Stimulated activated CD4-positive, alpha-beta T cell treated with anti-CD3 and anti-CD28 coated beads, Interleukin-4, amount 100 ng/mL, for 4 hours (primary cell): ENCODE measurements around the gene CD33.
"Not testable (repeated sequence)": the region's sequence is repeated elsewhere in the genome, so short reads cannot be mapped to it uniquely, and the experiment has no call there.

Experiments used
- DNase-seq, 2 experiments: peaks; one replicate each; pipeline ENCODE4 v3.0.0-alpha.2; 2020

Gene CD33

GRCh38 chr19:51210874-51211361 lies 14.0 kb upstream of the CD33 start:
- DNase-seq: not testable (repeated sequence)

GRCh38 chr19:51211833-51212232 lies 13.0 kb upstream of the CD33 start:
- DNase-seq: no peak

DNA sequence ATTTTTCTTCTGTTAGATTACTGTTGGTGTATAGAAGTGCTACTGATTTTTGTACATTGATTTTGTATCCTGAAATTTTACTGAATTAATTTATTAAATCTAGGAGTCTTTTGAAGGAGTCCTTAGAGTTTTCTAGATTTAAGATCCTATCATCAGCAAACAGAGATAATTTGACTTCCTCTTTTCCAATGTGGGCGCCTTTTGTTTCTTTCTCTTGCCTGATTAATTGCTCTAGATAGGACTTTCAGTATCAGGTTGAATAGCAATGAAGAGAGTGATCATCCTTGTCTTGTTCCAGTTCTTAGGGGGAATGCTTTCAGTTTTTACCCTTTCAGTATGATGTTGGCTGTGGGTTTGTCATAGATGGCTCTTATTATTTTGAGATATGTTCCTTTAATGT lies 5.6 kb upstream of the CD33 start:
- no peak for DNase-seq

GRCh38 chr19:51219971-51220370 lies 4.9 kb upstream of the CD33 start:
- DNase-seq: no peak

- no peak for DNase-seq
Observed at GRCh38 chr19:51220996-51221395, 3.9 kb upstream of the CD33 start.

DNA sequence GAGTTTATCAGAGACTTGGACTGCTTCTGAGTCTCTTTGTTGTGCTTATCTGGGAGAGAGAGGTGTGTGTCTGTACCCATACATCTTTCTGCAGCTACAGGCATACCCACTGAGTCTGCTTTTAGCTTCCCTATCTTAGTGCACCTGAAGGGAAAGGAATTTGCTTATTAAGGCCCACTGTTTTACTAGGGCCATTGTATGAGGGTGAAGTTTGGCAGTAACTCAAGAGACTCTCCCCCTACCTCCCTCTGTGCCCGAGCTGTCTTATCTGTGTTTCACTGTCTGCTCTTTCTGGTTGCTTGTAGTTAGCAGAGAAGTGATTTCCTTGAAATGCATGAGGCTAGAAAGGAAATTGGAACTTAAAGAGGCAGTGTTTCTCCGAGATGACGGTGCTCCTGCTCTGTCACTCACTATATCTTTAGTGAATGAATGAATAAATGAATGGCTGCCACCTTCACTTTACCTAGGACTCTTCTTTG lies 678 bp upstream of the CD33 start:
- no peak for DNase-seq

GRCh38 chr19:51226067-51226466 lies 1.2 kb downstream of the CD33 start:
- DNase-seq: no peak

DNA sequence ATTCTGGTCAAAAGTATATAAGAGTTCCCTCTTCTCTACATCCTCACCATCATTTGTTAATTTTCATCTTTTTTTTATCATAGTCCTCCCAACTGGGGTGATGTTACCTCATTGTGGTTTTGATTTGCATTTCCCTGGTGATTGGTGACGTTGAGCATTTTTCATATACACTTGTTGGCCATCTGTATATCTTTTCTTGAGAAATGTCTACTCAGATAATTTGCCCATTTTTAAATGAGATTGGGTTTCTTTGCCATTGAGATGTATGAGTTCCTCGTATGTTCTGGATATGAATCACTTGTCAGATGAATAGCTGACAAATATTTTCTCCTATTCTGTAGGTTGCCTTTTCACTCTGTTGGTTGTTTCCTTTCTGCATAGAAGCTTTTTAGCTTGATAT lies 2.4 kb downstream of the CD33 start:
- no peak for DNase-seq

DNA sequence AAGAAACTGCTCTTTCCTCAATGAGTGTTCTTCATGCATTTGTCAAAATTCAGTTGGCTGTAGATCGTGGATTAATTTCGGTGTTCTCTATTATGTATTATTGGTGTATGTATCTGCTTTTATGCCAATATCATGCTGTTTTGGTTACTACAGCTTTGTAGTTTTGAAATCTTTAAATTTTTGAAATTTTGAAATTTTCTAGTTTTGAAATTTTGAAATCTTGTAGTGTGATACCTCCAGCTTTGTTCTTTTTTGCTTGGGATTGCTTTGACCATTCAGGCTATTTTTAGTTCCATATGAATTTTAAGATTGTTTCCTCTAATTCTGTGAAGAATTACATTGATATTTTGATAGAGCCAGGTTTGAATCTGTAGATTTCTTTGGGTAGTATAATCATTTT lies 3.1 kb downstream of the CD33 start:
- no peak for DNase-seq

- DNase-seq: no peak
Observed at GRCh38 chr19:51240866-51241265, 16.0 kb downstream of the CD33 start.

DNA sequence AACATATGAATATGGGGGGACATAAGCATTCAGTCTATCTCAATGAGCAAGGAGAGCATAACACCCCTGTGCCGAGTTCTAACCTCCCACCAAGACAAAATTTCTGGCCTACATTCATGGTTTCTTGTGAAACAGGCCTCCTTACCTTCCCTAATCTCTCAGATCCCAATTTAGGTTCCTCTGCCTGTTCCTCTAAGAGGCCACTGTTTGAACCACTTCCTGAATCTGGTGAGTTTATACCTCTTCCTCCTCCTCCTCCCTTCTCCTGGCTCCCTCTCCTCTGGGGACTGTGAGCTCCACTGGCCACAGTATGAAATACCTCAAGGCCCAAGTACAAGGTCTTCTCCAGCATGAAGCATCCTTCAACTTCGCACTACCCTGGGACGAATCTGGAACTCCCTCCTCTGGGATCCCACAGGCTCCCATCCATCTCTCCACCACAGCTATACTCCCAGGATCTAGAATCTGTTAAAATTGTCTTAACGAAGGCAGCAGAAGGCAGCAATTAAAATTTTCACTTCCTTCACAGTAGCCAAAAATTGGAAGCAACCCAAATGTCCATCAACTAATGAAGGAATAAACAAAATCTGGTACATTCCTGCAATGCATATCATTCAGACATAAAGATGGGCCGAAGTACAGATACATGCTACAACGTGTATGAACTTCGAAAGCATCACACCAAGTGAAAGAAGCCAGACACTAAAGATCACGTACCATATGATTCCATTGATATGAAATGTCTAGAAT lies 18.2 kb downstream of the CD33 start:
- DNase-seq: no peak

GRCh38 chr19:51246164-51246552 lies 21.3 kb downstream of the CD33 start:
- DNase-seq: no peak

DNA sequence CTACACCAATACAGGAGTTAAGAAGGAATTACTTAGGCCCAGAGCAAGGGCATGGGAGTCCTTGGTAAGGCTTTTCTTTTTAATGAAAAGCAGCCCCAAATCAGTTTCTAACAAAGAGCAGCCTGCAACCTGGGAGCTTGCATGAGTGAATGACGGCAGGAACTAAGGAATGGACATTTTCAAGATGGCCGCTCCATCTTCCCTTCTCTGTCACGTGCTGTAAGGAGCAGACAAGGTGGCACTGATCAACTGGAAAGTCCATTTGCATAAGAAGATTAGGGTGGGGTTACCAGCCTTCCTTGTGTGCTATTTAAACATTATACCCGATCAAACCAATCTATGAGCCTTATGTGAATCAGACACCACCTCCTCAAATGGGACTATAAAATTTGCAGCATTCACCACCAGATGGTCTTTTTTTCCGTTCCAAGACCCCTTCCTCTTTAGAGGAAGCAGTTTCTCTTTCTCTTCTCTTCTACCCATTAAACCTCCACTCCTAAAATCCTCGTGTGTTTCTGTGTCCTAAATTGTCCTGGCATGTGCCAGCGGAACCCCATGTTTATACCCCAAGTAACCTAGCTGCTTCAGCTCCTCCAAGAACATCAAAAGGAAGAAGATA lies 23.2 kb downstream of the CD33 start:
- no peak for DNase-seq

- DNase-seq: no peak
Observed at GRCh38 chr19:51250786-51251467, 26.0 kb downstream of the CD33 start, which contains the start of gene SIGLECL1. Gene SIGLECL1 (plus strand): TSS chr19:51251080. CDS start chr19:51264073, 12,993 bp downstream.

GRCh38 chr19:51251468-51251820 lies 26.6 kb downstream of the CD33 start:
- no peak for DNase-seq

GRCh38 chr19:51252306-51253079 lies 27.6 kb downstream of the CD33 start:
- no peak for DNase-seq

- no peak for DNase-seq
Observed at GRCh38 chr19:51253088-51253806, 28.4 kb downstream of the CD33 start.

DNA sequence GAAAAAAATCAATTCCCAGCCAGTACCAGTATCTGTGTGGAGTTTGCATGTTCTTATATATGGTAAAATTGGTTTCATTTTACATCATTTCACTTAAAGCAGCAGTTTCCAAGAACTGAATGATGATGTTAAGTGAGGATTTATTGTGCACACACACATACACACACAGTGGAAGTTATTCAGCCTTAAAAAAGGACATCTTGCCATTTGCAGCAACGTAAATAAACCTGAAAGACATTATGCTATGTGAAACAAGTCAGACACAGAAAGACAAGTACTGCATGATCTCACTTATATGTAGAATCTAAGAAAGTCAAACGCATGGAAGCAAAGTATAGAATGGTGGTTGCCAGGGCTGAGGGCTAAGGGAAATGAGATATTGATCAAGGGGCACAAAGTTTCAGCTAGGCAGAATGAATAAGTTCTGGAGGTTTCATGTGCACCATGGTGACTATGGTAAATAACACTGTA lies 31.3 kb downstream of the CD33 start:
- no peak for DNase-seq

DNA sequence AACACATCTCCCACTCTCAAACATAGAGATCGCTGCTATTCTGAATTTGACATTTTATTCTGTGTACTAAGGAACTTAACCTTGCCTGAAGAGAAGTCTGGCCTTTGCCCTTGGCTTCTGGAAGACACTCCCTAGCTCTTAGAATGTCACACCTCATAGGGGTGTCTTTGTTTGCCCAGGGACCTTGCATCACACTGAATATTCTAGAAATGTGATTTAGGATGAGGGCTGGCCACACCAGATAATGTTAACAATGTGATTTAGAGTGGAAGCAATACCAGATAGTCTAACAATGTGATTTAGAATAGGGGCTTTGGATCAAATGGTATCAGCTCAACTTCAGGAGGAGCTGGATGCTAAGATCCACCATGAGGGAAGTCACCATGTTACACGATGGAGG lies 32.6 kb downstream of the CD33 start:
- DNase-seq: no peak

DNA sequence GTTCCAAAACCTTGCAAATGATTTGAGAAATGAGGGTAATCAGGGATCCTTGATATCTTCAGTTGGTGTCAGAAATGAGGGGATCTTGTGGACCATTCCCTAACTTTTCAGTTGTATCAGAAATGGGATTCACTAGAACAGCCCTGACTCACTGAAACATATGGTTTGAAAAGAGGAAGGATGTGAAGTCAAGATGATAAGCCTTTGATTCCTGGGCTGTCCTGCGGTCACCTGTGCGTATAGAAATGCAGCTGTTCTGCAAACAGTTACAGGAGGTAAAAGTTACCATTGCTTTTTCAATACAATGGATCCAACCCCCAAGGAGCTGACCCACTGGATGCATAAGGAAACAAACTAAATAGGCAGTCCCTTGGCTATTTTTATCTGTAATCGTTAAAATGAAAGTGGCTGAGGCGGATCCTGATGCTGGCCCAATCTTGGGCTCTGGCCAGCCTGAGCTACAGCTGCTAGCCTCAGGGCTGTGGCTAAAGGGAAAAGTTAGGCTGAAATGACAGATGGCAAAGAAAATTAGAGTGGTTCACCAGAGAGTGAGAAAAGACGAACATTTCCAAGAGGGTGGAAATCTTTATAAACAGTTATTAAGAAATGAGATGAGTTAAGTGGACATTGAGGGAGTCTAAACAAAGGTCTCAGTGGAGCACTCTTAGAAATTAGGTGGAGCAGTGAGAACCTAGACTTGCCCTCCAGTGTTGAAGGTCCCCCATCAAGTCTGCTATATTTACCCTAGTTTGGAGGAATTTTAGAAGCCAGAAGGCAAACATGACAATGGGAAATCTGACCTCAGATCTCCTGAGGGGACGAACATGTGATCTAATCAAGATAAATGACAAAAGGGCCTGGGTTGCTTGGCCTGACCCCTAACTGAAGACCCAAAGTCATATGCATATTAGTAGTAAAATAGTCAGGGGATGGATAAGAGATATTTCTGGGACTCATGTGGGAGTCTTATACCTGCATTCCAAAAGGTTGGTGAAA lies 33.6 kb downstream of the CD33 start:
- no peak for DNase-seq
